ENCODE data around the gene SLC7A7. TPM values are rescaled to one million over a fixed set of nuclear protein-coding genes. Genes with fewer than 3 reads are reported as not detected.

SLC7A7 gene
- total and polyA plus RNA-seq, 9 of the 15 experiments (the other 6 are each of a cell fraction or from before 2014, with no cell fraction given) = 0.07 to 0.68 (median 0.41) TPM

GRCh38 chr14:22829661-22830442 is 14.6 kb upstream of the SLC7A7 start, which contains the start of gene MRPL52 (continued):
- no peak for TF ChIP-seq ZC3H4 (CRISPR knock-in tag; IDR thresholded peaks at IDR 0.05; ENCODE audit: borderline replicate concordance)
- peak; percentile 76 for TF ChIP-seq PHF20 (IDR thresholded peaks at IDR 0.05; ENCODE audit: partially characterized antibody)
- peak; percentile 87 to 94 for TF ChIP-seq MNT (conservative IDR thresholded peaks at IDR 0.05)
- peak; percentile 83 for TF ChIP-seq ZNF766 (CRISPR knock-in tag; conservative IDR thresholded peaks at IDR 0.05)
- peak; percentile 78 for TF ChIP-seq ZNF592 (IDR thresholded peaks at IDR 0.05)
- no peak for TF ChIP-seq CBX8 (IDR thresholded peaks at IDR 0.05; ENCODE audit: borderline replicate concordance, extremely low read depth, low read depth, low read length, poor library complexity, severe bottlenecking)
- TF ChIP-seq L3MBTL2 (IDR thresholded peaks at IDR 0.05) = peak; percentile 54; the same call in 1 of the 2 replicates
- TF ChIP-seq CEBPG (CRISPR knock-in tag; IDR thresholded peaks at IDR 0.05) = no peak
- no peak for TF ChIP-seq CEBPG (tag; conservative IDR thresholded peaks at IDR 0.05 in 1 of 2, IDR thresholded peaks at IDR 0.05 in 1 of 2)
- TF ChIP-seq ZNF24 (IDR thresholded peaks at IDR 0.05) = no peak
- peak; percentile 88 for TF ChIP-seq ZNF175 (CRISPR knock-in tag; IDR thresholded peaks at IDR 0.05; ENCODE audit: low read depth)
- no peak for TF ChIP-seq BDP1 (IDR thresholded peaks at IDR 0.05; ENCODE audit: insufficient read depth, insufficient read length)
- TF ChIP-seq XRCC5 (IDR thresholded peaks at IDR 0.05; ENCODE audit: low read depth, low read length) = no peak
- peak; percentile 97 for TF ChIP-seq ELF1 (tag; IDR thresholded peaks at IDR 0.05)
- 0 out of 2 replicates have a peak, but pooled peaks have one; percentile 15 for TF ChIP-seq SMC3 (conservative IDR thresholded peaks at IDR 0.05; ENCODE audit: insufficient read depth, low read depth, low read length)
- no peak for TF ChIP-seq SETDB1 (IDR thresholded peaks at IDR 0.05; ENCODE audit: low read length)
- TF ChIP-seq TCF7 (IDR thresholded peaks at IDR 0.05; ENCODE audit: borderline replicate concordance) = no peak
- TF ChIP-seq RAD21 (CRISPR knock-in tag; conservative IDR thresholded peaks at IDR 0.05 in 1 of 2, IDR thresholded peaks at IDR 0.05 in 1 of 2) = no peak
- no peak for TF ChIP-seq CEBPB (tag; IDR thresholded peaks at IDR 0.05)
- TF ChIP-seq SAFB2 (IDR thresholded peaks at IDR 0.05; ENCODE audit: borderline replicate concordance, low read depth, low read length, severe bottlenecking) = no peak
